Loucy (cell line): Measurements from ENCODE around the gene GLP2R.

Source experiments
- H2AFZ ChIP-seq: fragments of 200-600 bp; sonication (generic); 2 replicates; pipeline ENCODE4 v1.6.0; 2016; ENCODE audit warnings: antibody characterized with exemption, mild to moderate bottlenecking, low read length, moderate library complexity
- H3F3A ChIP-seq: fragments of 200-600 bp; 2 replicates; pipeline ENCODE4 v1.6.0; 2016; ENCODE audit warnings: antibody characterized with exemption, low read depth, mild to moderate bottlenecking
- H3K27me3 ChIP-seq: fragments of 200-600 bp; sonication (generic); 2 replicates; pipeline ENCODE4 v1.6.1; 2014; ENCODE audit warnings: low read length, mild to moderate bottlenecking; ENCODE audit not compliant: insufficient read depth, poor library complexity, severe bottlenecking
- H3K36me3 ChIP-seq: fragments of 200-600 bp; sonication (generic); 2 replicates; pipeline ENCODE4 v1.6.1; 2016; ENCODE audit warnings: low read length; ENCODE audit not compliant: insufficient read depth
- H3K4me1 ChIP-seq: fragments of 200-600 bp; sonication (generic); 2 replicates; pipeline ENCODE4 v1.5.1; 2014; ENCODE audit warnings: low read length, mild to moderate bottlenecking; ENCODE audit not compliant: insufficient read depth, poor library complexity, severe bottlenecking
- H3K4me2 ChIP-seq: fragments of 200-600 bp; sonication (generic); 2 replicates; pipeline ENCODE4 v1.6.0; 2014; ENCODE audit warnings: antibody characterized with exemption, low read length, low read depth, mild to moderate bottlenecking; ENCODE audit not compliant: poor library complexity, severe bottlenecking
- H3K4me3 ChIP-seq: fragments of 200-600 bp; sonication (generic); 2 replicates; pipeline ENCODE4 v1.5.1; 2014; ENCODE audit warnings: low read length, mild to moderate bottlenecking, mixed read lengths; ENCODE audit not compliant: poor library complexity, severe bottlenecking
- H3K79me2 ChIP-seq: fragments of 200-600 bp; sonication (generic); 2 replicates; pipeline ENCODE4 v1.6.1; 2014; ENCODE audit warnings: low read length; ENCODE audit not compliant: insufficient read depth
- H3K9ac ChIP-seq: fragments of 200-600 bp; sonication (generic); 2 replicates; pipeline ENCODE4 v1.6.0; 2014; ENCODE audit warnings: mild to moderate bottlenecking, low read depth, low read length, moderate library complexity; ENCODE audit not compliant: poor library complexity, severe bottlenecking
- H3K9me2 ChIP-seq: fragments of 200-600 bp; sonication (generic); replicated peaks from 2 replicates; pipeline ENCODE4 v1.6.1; 2016; ENCODE audit warnings: low read depth, low read length, mixed read lengths
- H3K9me3 ChIP-seq: fragments of 200-600 bp; sonication (generic); 2 replicates; pipeline ENCODE4 v1.6.1; 2014; ENCODE audit warnings: mild to moderate bottlenecking, antibody characterized with exemption, low read length, low read depth; ENCODE audit not compliant: insufficient read depth
- H4K20me1 ChIP-seq: fragments of 200-600 bp; sonication (generic); 2 replicates; pipeline ENCODE4 v1.6.0; 2014; ENCODE audit warnings: antibody characterized with exemption, low read length, mild to moderate bottlenecking; ENCODE audit not compliant: insufficient read depth, poor library complexity, severe bottlenecking
- EZH2phosphoT487 ChIP-seq: fragments of 200-600 bp; IDR thresholded peaks from 2 replicates; pipeline ENCODE4 v1.6.1; 2018; ENCODE audit warnings: antibody characterized with exemption, mild to moderate bottlenecking, moderate library complexity, borderline replicate concordance
- TF ChIP-seq, protein P1 (sequence below): fragments of 200-600 bp; sonication (generic); conservative IDR thresholded peaks from 2 replicates; pipeline ENCODE4 v1.5.1; 2014; ENCODE audit warnings: mild to moderate bottlenecking, antibody characterized with exemption, low read length

GLP2R gene

GRCh38 chr17:9872852-9873251 lies 47.1 kb downstream of the GLP2R start:
- Histone ChIP-seq H3K4me3 (no peak overlapping the region), H3K4me2 (no peak overlapping the region), H3K9ac (no peak overlapping the region), H3K9me2 (no peaks in the 10 kb centered on the region), H3K36me3 (no peaks in the 10 kb centered on the region), H3K9me3 (no peaks in the 10 kb centered on the region), H2AFZ (no peak overlapping the region), H3F3A (no peaks in the 10 kb centered on the region), H4K20me1 (no peaks in the 10 kb centered on the region), H3K4me1 (no peaks in the 10 kb centered on the region), H3K27me3 (no peaks in the 10 kb centered on the region), H3K79me2 (no peaks in the 10 kb centered on the region)
- TF ChIP-seq, protein P1, sequence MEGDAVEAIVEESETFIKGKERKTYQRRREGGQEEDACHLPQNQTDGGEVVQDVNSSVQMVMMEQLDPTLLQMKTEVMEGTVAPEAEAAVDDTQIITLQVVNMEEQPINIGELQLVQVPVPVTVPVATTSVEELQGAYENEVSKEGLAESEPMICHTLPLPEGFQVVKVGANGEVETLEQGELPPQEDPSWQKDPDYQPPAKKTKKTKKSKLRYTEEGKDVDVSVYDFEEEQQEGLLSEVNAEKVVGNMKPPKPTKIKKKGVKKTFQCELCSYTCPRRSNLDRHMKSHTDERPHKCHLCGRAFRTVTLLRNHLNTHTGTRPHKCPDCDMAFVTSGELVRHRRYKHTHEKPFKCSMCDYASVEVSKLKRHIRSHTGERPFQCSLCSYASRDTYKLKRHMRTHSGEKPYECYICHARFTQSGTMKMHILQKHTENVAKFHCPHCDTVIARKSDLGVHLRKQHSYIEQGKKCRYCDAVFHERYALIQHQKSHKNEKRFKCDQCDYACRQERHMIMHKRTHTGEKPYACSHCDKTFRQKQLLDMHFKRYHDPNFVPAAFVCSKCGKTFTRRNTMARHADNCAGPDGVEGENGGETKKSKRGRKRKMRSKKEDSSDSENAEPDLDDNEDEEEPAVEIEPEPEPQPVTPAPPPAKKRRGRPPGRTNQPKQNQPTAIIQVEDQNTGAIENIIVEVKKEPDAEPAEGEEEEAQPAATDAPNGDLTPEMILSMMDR, result no peak
- no peak for TF ChIP-seq EZH2phosphoT487

DNA sequence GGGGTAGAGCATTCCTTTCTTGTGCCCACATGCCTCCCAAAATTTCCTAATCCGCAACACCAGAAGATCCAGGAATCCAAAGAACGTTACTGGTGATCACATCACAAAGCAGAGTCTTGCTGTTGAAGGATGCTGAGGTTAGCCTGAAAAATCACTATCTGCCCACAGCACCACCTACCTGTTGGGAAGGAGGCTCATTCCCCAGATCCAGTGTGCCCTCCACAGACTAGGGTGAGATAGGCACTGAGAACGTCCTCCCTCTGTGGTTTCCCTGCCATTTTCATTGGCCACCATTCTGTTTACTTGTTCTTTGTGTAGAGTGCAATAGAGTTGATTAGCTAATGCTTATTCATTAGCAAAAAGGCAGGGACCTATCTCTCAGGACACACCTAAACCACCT lies 49.0 kb downstream of the GLP2R start:
- Histone ChIP-seq H3K9me2 (no peaks in the 10 kb centered on the region), H3K79me2 (no peaks in the 10 kb centered on the region), H3F3A (no peaks in the 10 kb centered on the region), H2AFZ (no peak overlapping the region), H3K4me1 (no peaks in the 10 kb centered on the region), H3K27me3 (no peaks in the 10 kb centered on the region), H3K4me2 (no peak overlapping the region), H4K20me1 (no peaks in the 10 kb centered on the region), H3K4me3 (no peak overlapping the region), H3K9ac (no peak overlapping the region), H3K36me3 (no peaks in the 10 kb centered on the region), H3K9me3 (no peaks in the 10 kb centered on the region)
- TF ChIP-seq, protein P1, result no peak
- TF ChIP-seq EZH2phosphoT487, result no peak

GRCh38 chr17:9875441-9875840 lies 49.7 kb downstream of the GLP2R start:
- Histone ChIP-seq H3K9me3 (no peaks in the 10 kb centered on the region), H3K4me1 (no peaks in the 10 kb centered on the region), H3K27me3 (no peaks in the 10 kb centered on the region), H3K36me3 (no peaks in the 10 kb centered on the region), H3K4me2 (no peak overlapping the region), H3F3A (no peaks in the 10 kb centered on the region), H3K9ac (no peak overlapping the region), H3K9me2 (no peaks in the 10 kb centered on the region), H4K20me1 (no peaks in the 10 kb centered on the region), H3K79me2 (no peaks in the 10 kb centered on the region), H2AFZ (no peak overlapping the region), H3K4me3 (no peak overlapping the region)
- no peak for TF ChIP-seq EZH2phosphoT487
- TF ChIP-seq, protein P1, result no peak
